OCI-LY3 (cell line): ENCODE data around the gene SPG7.

Source experiments
- EZH2phosphoT487 ChIP-seq: fragments of 200-600 bp; shearing (Covaris generic); IDR thresholded peaks from 2 replicates; pipeline ENCODE4 v1.6.1; 2018; ENCODE audit warnings: antibody characterized with exemption, mixed run types, low read depth
- TF ChIP-seq, protein P1 (sequence below): fragments of 200-600, 300-600 bp; sonication (generic); IDR thresholded peaks from 2 replicates; pipeline ENCODE4 v1.5.1; 2014; ENCODE audit warnings: antibody characterized with exemption, low read length, low read depth

DNA sequence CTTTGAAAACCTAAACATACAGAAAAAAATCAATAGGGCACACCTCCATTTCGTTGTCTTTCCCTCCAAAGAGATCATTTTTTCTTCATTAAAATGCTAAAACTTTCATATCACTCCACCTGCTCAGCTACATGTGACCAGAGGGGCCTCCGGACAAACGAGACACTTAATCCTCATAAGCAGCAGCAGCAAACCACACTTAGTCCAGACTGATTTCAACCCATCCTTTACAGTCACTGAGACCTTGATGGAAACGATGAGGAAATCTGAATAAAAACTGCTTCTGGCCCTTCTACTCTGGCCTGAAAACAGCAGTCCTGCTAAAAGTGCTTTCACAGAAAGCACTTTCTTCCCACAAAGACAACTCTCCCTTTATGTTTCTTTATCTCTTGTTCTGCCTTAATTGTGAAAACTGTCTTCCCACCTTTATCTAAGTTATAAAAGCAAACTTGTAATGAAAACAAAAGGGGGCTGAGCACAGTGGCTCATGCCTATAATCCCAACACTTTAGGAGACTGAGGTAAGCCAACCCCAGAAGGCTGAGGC lies 22.4 kb upstream of the SPG7 start:
- TF ChIP-seq, protein P1, sequence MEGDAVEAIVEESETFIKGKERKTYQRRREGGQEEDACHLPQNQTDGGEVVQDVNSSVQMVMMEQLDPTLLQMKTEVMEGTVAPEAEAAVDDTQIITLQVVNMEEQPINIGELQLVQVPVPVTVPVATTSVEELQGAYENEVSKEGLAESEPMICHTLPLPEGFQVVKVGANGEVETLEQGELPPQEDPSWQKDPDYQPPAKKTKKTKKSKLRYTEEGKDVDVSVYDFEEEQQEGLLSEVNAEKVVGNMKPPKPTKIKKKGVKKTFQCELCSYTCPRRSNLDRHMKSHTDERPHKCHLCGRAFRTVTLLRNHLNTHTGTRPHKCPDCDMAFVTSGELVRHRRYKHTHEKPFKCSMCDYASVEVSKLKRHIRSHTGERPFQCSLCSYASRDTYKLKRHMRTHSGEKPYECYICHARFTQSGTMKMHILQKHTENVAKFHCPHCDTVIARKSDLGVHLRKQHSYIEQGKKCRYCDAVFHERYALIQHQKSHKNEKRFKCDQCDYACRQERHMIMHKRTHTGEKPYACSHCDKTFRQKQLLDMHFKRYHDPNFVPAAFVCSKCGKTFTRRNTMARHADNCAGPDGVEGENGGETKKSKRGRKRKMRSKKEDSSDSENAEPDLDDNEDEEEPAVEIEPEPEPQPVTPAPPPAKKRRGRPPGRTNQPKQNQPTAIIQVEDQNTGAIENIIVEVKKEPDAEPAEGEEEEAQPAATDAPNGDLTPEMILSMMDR, result no peak
- no peak for TF ChIP-seq EZH2phosphoT487
